Mammary epithelial cell (primary cell): ENCODE results near the gene ST6GALNAC2.

ENCODE experiments used
- EZH2 ChIP-seq: IDR thresholded peaks from 2 replicates; pipeline ENCODE4 v1.6.1; 2012; ENCODE audit warnings: low read length, inconsistent platforms, borderline replicate concordance
- TF ChIP-seq, protein P1 (sequence below), 2 donors: IDR thresholded peaks in 1 of 2; conservative IDR thresholded peaks in 1 of 2; 2 replicates each; pipeline ENCODE4 v1.5.1; 2011 to 2012; ENCODE audit warnings: inconsistent platforms in 2 of 2, low read length in 2 of 2, mild to moderate bottlenecking in 2 of 2, control low read depth in 1 of 2, low read depth in 1 of 2; ENCODE audit not compliant: insufficient read depth in 1 of 2; ENCODE audit errors: extremely low read depth in 1 of 2

- TF ChIP-seq EZH2, result no peak
- TF ChIP-seq, protein P1, sequence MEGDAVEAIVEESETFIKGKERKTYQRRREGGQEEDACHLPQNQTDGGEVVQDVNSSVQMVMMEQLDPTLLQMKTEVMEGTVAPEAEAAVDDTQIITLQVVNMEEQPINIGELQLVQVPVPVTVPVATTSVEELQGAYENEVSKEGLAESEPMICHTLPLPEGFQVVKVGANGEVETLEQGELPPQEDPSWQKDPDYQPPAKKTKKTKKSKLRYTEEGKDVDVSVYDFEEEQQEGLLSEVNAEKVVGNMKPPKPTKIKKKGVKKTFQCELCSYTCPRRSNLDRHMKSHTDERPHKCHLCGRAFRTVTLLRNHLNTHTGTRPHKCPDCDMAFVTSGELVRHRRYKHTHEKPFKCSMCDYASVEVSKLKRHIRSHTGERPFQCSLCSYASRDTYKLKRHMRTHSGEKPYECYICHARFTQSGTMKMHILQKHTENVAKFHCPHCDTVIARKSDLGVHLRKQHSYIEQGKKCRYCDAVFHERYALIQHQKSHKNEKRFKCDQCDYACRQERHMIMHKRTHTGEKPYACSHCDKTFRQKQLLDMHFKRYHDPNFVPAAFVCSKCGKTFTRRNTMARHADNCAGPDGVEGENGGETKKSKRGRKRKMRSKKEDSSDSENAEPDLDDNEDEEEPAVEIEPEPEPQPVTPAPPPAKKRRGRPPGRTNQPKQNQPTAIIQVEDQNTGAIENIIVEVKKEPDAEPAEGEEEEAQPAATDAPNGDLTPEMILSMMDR (conservative IDR thresholded peaks at IDR 0.05 in 1 of 2, IDR thresholded peaks at IDR 0.05 in 1 of 2; ENCODE audit: extremely low read depth in 1 of 2, insufficient read depth in 1 of 2, low read depth in 1 of 2, low read length in 2 of 2), result no peak
These were observed 29.4 kb upstream of the ST6GALNAC2 start for GRCh38 chr17:76614912-76615617.
